ENCODE results near the gene RNF213.

The RNF213 gene

DNA sequence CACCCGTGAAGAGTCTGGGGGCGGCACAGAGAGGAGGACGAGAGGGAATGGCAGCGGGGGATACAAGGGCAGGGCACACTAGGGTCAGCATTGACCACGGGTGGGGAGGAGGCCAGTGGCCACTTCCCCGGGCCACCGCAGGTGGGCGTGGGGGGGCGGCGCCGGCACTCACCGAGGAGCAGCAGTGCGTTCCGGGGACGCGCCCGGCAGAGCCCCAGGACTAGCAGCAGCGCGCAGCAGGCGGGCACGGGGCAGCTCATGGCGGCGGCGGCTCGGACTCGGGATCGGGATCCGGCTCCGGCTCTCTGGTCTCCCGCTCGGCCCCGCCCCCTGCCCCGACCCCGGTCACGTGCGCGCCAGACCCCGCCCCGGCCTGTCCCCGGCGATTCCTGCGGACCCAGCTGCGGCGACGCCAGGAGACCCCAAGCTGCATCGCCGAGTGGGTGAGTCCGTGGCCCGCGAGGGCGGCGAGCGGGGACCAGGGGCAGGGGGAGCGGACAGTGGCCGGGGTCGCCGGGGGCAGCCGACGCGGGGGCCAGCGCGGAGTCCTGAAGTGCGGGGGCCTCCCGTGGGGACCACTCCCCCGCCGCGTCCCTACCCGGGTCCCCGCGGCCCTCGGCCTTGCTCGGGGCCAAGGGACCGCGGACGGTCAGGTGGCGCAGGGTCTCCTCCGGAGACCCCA is 40.5 kb upstream of the RNF213 start, which contains the start of the genes SGSH and SLC26A11:
Gene SGSH (minus strand): TSS at position 280 of the 682 bp plus-strand sequence. CDS start 20 bp downstream, at position 260.
Gene SLC26A11 (plus strand): TSS at position 374 of the 682 bp plus-strand sequence. CDS start 1,134 bp downstream, outside the sequence.
- Histone ChIP-seq H3K4me1 (ENCODE audit: control insufficient read depth, insufficient read depth, low read depth, low read length) (peaks cover 22% of the 10 kb centered on the region), H2BK12ac (ENCODE audit: low read length in 2 of 2) (peak within 1 kb of the TSS; percentile 26 to 85), H3K9me3 (ENCODE audit: control insufficient read depth, low read length) (no peaks in the 10 kb centered on the region), H3K4me2 (ENCODE audit: low read length, poor library complexity, severe bottlenecking) (peak within 1 kb of the TSS; percentile 97), H3K9ac (ENCODE audit: low read length) (peak within 1 kb of the TSS; percentile 98), H3K4me3 (ENCODE audit: insufficient read depth in 1 of 2, low read depth in 1 of 2, low read length in 2 of 2) (peak within 1 kb of the TSS; percentile 81 to 97), H2BK5ac (ENCODE audit: low read depth, low read length, poor library complexity, severe bottlenecking) (peak within 1 kb of the TSS; percentile 63), H3K23ac (ENCODE audit: low read length in 2 of 2) (peak within 1 kb of the TSS; percentile 27 to 78), H2BK120ac (ENCODE audit: low read depth, low read length) (peak within 1 kb of the TSS; percentile 81), H3K4ac (ENCODE audit: low read depth in 1 of 2, low read length in 2 of 2) (peak within 1 kb of the TSS; percentile 42 to 97), H2AFZ (ENCODE audit: low read depth, low read length) (peak within 1 kb of the TSS; percentile 21), H4K8ac (ENCODE audit: low read length) (peak within 1 kb of the TSS; percentile 90), H3K18ac (ENCODE audit: low read depth in 1 of 2, low read length in 2 of 2) (peak within 1 kb of the TSS; percentile 83 to 92), H3K27me3 (ENCODE audit: control insufficient read depth in 1 of 2, insufficient read depth in 1 of 2, low read length in 2 of 2) (no peaks in the 10 kb centered on the region), H2BK15ac (ENCODE audit: low read depth, poor library complexity, severe bottlenecking) (peak within 1 kb of the TSS; percentile 97), H3K14ac (ENCODE audit: low read length in 2 of 2) (peak within 1 kb of the TSS; percentile 90 to 96), H2AK5ac (ENCODE audit: low read length, severe bottlenecking) (peak within 1 kb of the TSS; percentile 34), H3K36me3 (ENCODE audit: control insufficient read depth in 1 of 2, insufficient read depth in 2 of 2, low read depth in 1 of 2, low read length in 2 of 2) (peaks cover 41 to 58% of the 10 kb centered on the region in 2 experiments), H3K79me1 (replicated peaks; ENCODE audit: low read length, poor library complexity, severe bottlenecking) (peaks cover 44% of the 10 kb centered on the region), H3K27ac (ENCODE audit: low read length, poor library complexity, severe bottlenecking) (peak within 1 kb of the TSS; percentile 63), H4K91ac (ENCODE audit: low read length) (peak within 1 kb of the TSS; percentile 95)
- peak; percentile 73 for DNase-seq
- under 1% methylated on average over 56 of the region's 77 CpGs for WGBS

DNA sequence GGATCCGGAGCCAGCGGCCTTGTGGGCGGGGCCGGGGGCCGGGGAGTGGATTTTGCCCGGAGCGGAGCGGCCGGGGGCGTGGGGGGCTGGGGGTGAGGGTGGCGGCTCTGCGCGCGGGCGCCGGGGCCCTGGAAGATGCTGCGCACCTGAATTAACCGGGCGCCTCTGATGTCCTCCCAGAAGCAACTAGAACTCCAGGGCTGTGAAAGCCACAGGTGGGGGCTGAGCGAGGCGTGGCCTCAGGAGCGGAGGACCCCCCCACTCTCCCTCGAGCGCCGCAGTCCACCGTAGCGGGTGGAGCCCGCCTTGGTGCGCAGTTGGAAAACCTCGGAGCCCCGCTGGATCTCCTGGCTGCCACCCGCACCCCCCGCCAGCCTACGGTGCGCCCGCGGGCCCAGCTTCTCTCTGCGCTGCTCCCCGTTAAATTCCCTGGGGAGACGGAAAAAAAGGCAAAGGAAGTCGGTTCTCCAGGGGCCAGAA is 39.9 kb upstream of the RNF213 start:
- peak overlapping the region; percentile 63 for H2BK5ac ChIP-seq (ENCODE audit: low read depth, low read length, poor library complexity, severe bottlenecking)
- no peak overlapping the region for H2BK12ac ChIP-seq (ENCODE audit: low read length in 2 of 2)
- peak overlapping the region in 1 of 2 experiments; percentile 42 for H3K4ac ChIP-seq (ENCODE audit: low read depth in 1 of 2, low read length in 2 of 2)
- H3K4me1 ChIP-seq (ENCODE audit: control insufficient read depth, insufficient read depth, low read depth, low read length) = peaks cover 23% of the 10 kb centered on the region
- H3K4me3 ChIP-seq (ENCODE audit: insufficient read depth in 1 of 2, low read depth in 1 of 2, low read length in 2 of 2) = peak overlapping the region; percentile 81 to 97
- peaks cover 37 to 57% of the 10 kb centered on the region in 2 experiments for H3K36me3 ChIP-seq (ENCODE audit: control insufficient read depth in 1 of 2, insufficient read depth in 2 of 2, low read depth in 1 of 2, low read length in 2 of 2)
- H3K27ac ChIP-seq (ENCODE audit: low read length, poor library complexity, severe bottlenecking) = no peak overlapping the region
- no peak overlapping the region for H4K91ac ChIP-seq (ENCODE audit: low read length)
- H2BK120ac ChIP-seq (ENCODE audit: low read depth, low read length) = peak overlapping the region; percentile 67
- H3K18ac ChIP-seq (ENCODE audit: low read depth in 1 of 2, low read length in 2 of 2) = peak overlapping the region; percentile 4 to 21
- 1% methylated on average over 33 of the region's 41 CpGs for WGBS
- DNase-seq = peak; percentile 28
- H3K79me1 ChIP-seq (replicated peaks; ENCODE audit: low read length, poor library complexity, severe bottlenecking) = peaks cover 44% of the 10 kb centered on the region
- H4K8ac ChIP-seq (ENCODE audit: low read length) = peak overlapping the region; percentile 35
- H3K23ac ChIP-seq (ENCODE audit: low read length in 2 of 2) = no peak overlapping the region
- no peak overlapping the region for H2AK5ac ChIP-seq (ENCODE audit: low read length, severe bottlenecking)
- peak overlapping the region in 1 of 2 experiments; percentile 21 for H3K14ac ChIP-seq (ENCODE audit: low read length in 2 of 2)
- peak overlapping the region; percentile 7 for H2AFZ ChIP-seq (ENCODE audit: low read depth, low read length)
- H3K27me3 ChIP-seq (ENCODE audit: control insufficient read depth in 1 of 2, insufficient read depth in 1 of 2, low read length in 2 of 2) = no peaks in the 10 kb centered on the region
- H3K9ac ChIP-seq (ENCODE audit: low read length) = peak overlapping the region; percentile 98
- no peaks in the 10 kb centered on the region for H3K9me3 ChIP-seq (ENCODE audit: control insufficient read depth, low read length)
- H3K4me2 ChIP-seq (ENCODE audit: low read length, poor library complexity, severe bottlenecking) = peak overlapping the region; percentile 88
- peak overlapping the region; percentile 97 for H2BK15ac ChIP-seq (ENCODE audit: low read depth, poor library complexity, severe bottlenecking)

DNA sequence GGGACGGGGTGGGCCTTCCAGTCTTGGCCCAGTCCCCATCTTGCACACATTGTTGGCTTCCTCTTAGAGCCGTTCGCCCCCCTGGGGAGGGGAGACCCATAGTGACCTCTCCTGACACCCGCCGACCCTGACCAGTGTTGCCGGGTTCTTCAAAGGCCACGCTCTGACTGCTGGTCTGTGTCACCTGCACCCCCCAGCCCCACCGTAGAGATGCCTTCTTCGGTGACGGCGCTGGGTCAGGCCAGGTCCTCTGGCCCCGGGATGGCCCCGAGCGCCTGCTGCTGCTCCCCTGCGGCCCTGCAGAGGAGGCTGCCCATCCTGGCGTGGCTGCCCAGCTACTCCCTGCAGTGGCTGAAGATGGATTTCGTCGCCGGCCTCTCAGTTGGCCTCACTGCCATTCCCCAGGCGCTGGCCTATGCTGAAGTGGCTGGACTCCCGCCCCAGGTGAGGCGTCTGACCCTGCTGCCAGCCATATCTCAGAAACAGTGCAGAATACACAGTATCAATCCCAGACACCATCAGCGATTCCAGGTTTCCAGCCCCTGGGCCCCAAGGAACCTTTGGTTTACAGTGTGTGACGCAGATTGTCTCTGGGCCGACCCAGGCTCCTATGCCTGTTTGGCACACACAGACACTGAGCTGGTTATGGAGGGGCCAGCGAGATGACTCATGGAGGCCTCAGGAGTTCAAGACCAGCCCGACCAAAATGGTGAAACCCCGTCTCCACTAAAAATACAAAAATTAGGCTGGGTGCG is 39.1 kb upstream of the RNF213 start:
- H2BK120ac ChIP-seq (ENCODE audit: low read depth, low read length) = no peak overlapping the region
- no peak overlapping the region for H3K4ac ChIP-seq (ENCODE audit: low read depth in 1 of 2, low read length in 2 of 2)
- no peak overlapping the region for H2AK5ac ChIP-seq (ENCODE audit: low read length, severe bottlenecking)
- peak overlapping the region; percentile 88 for H3K4me2 ChIP-seq (ENCODE audit: low read length, poor library complexity, severe bottlenecking)
- no peak overlapping the region for H4K91ac ChIP-seq (ENCODE audit: low read length)
- H2AFZ ChIP-seq (ENCODE audit: low read depth, low read length) = no peak overlapping the region
- no peak overlapping the region for H3K23ac ChIP-seq (ENCODE audit: low read length in 2 of 2)
- peak overlapping the region; percentile 98 for H3K9ac ChIP-seq (ENCODE audit: low read length)
- peaks cover 41% of the 10 kb centered on the region for H3K79me1 ChIP-seq (replicated peaks; ENCODE audit: low read length, poor library complexity, severe bottlenecking)
- WGBS = 88% methylated on average over 29 of the region's 29 CpGs
- peak overlapping the region; percentile 15 to 97 for H3K4me3 ChIP-seq (ENCODE audit: insufficient read depth in 1 of 2, low read depth in 1 of 2, low read length in 2 of 2)
- no peak overlapping the region for H2BK5ac ChIP-seq (ENCODE audit: low read depth, low read length, poor library complexity, severe bottlenecking)
- H3K18ac ChIP-seq (ENCODE audit: low read depth in 1 of 2, low read length in 2 of 2) = no peak overlapping the region
- H3K9me3 ChIP-seq (ENCODE audit: control insufficient read depth, low read length) = no peaks in the 10 kb centered on the region
- no peak for DNase-seq
- H2BK15ac ChIP-seq (ENCODE audit: low read depth, poor library complexity, severe bottlenecking) = peak overlapping the region; percentile 71
- peaks cover 30 to 55% of the 10 kb centered on the region in 2 experiments for H3K36me3 ChIP-seq (ENCODE audit: control insufficient read depth in 1 of 2, insufficient read depth in 2 of 2, low read depth in 1 of 2, low read length in 2 of 2)
- no peak overlapping the region for H2BK12ac ChIP-seq (ENCODE audit: low read length in 2 of 2)
- H3K27me3 ChIP-seq (ENCODE audit: control insufficient read depth in 1 of 2, insufficient read depth in 1 of 2, low read length in 2 of 2) = no peaks in the 10 kb centered on the region
- no peak overlapping the region for H3K27ac ChIP-seq (ENCODE audit: low read length, poor library complexity, severe bottlenecking)
- H4K8ac ChIP-seq (ENCODE audit: low read length) = no peak overlapping the region
- peaks cover 23% of the 10 kb centered on the region for H3K4me1 ChIP-seq (ENCODE audit: control insufficient read depth, insufficient read depth, low read depth, low read length)
- H3K14ac ChIP-seq (ENCODE audit: low read length in 2 of 2) = peak overlapping the region in 1 of 2 experiments; percentile 4
